Gastroesophageal sphincter (tissue), 3 donors: ENCODE measurements around the gene NBPF6.
"Not testable (repeated sequence)": the region's sequence is repeated elsewhere in the genome, so short reads cannot be mapped to it uniquely, and the experiment has no call there.

Experiments
- CTCF ChIP-seq, 4 experiments: fragments of 200-600 bp in 2 of 4; fragments of 450-650 bp in 2 of 4; sonication (generic) in 1 of 4; IDR thresholded peaks; one replicate each; pipeline ENCODE4 v1.5.1; 2017 to 2019; ENCODE audit warnings: antibody characterized with exemption in 4 of 4, mild to moderate bottlenecking in 2 of 4, moderate library complexity in 2 of 4
- POLR2A ChIP-seq, 2 donors: fragments of 450-650 bp; IDR thresholded peaks; one replicate each; pipeline ENCODE4 v1.6.1; 2017; ENCODE audit warnings: antibody characterized with exemption in 2 of 2, mild to moderate bottlenecking in 2 of 2, moderate library complexity in 1 of 2
- POLR2AphosphoS5 ChIP-seq: sonication (generic); formaldehyde crosslinking; IDR thresholded peaks from one replicate; pipeline ENCODE4 v1.6.1; 2017; ENCODE audit warnings: antibody characterized with exemption

DNA sequence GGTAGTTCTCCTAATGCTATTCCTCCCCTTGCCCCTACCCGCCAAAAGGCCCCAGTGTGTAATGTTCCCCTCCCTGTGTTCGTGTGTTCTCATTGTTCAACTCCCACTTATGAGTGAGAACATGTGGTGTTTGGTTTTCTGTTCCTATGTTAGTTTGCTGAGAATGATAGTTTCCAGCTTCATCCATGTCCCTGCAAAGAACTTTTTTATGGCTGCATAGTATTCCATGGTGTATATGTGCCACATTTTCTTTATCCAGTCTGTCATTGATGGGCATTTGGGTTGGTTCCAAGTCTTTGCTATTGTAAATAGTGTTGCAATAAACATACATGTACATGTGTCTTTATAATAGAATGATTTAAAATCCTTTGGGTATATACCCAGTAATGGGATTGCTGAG is 63.8 kb downstream of the NBPF6 start:
- TF ChIP-seq POLR2AphosphoS5; CTCF (IDR thresholded peaks at IDR 0.05); POLR2A (IDR thresholded peaks at IDR 0.05): not testable (repeated sequence)
